Ramos (cell line): Measurements from ENCODE around the gene CAPN12.

ENCODE experiments used
- in situ Hi-C: fragments of 300-500 bp; cut with MboI; formaldehyde crosslinking; loops from one replicate; pipeline ENCODE4 v1.14.3; 2022; ENCODE audit warnings: low sequenced_read_pairs; ENCODE audit not compliant: unreplicated experiment

CAPN12 gene

GRCh38 chr19:38713865-38714264 is 30.4 kb downstream of the CAPN12 start:
- in situ Hi-C loops: no loop called here

- in situ Hi-C loops: no loop called here
Observed at GRCh38 chr19:38713227-38713649, 31.0 kb downstream of the CAPN12 start.

GRCh38 chr19:38712161-38712748 is 32.0 kb downstream of the CAPN12 start:
- in situ Hi-C loops: no loop called here

GRCh38 chr19:38711726-38712153 is 32.5 kb downstream of the CAPN12 start:
- in situ Hi-C loops: no loop called here

- in situ Hi-C loops: no loop called here
Observed at GRCh38 chr19:38710928-38711725, 33.1 kb downstream of the CAPN12 start.

- in situ Hi-C loops: no loop called here
Observed at GRCh38 chr19:38710416-38710702, 33.9 kb downstream of the CAPN12 start.

- in situ Hi-C loops: no loop called here
Observed at GRCh38 chr19:38709671-38710415, 34.4 kb downstream of the CAPN12 start.

- in situ Hi-C loops: no loop called here
Observed at GRCh38 chr19:38709119-38709518, 35.2 kb downstream of the CAPN12 start.

- in situ Hi-C loops: no loop called here
Observed at GRCh38 chr19:38708413-38709024, 35.8 kb downstream of the CAPN12 start.

GRCh38 chr19:38707512-38708114 is 36.7 kb downstream of the CAPN12 start:
- in situ Hi-C loops: no loop called here

GRCh38 chr19:38706792-38707511 is 37.3 kb downstream of the CAPN12 start:
- in situ Hi-C loops: no loop called here

- in situ Hi-C loops: no loop called here
Observed at GRCh38 chr19:38705197-38706019, 38.9 kb downstream of the CAPN12 start.

GRCh38 chr19:38704488-38705026 is 39.7 kb downstream of the CAPN12 start:
- in situ Hi-C loops: no loop called here

GRCh38 chr19:38703509-38703908 is 40.8 kb downstream of the CAPN12 start:
- in situ Hi-C loops: no loop called here

GRCh38 chr19:38702278-38702677 is 42.0 kb downstream of the CAPN12 start:
- in situ Hi-C loops: no loop called here

GRCh38 chr19:38701455-38702063 is 42.7 kb downstream of the CAPN12 start:
- in situ Hi-C loops: no loop called here

- in situ Hi-C loops: no loop called here
Observed at GRCh38 chr19:38700902-38701454, 43.3 kb downstream of the CAPN12 start.

- in situ Hi-C loops: no loop called here
Observed at GRCh38 chr19:38700350-38700901, 43.8 kb downstream of the CAPN12 start.
